Stimulated activated CD4-positive, alpha-beta T cell treated with anti-CD3 and anti-CD28 coated beads, Interleukin-4, amount 100 ng/mL, for 24 hours (primary cell): ENCODE measurements around the gene GRK4.
A peak's percentile ranks its signal among the peaks of the same experiment; 100 is the strongest.
"Not testable (repeated sequence)": the region's sequence is repeated elsewhere in the genome, so short reads cannot be mapped to it uniquely, and the experiment has no call there.

Experiments used
- DNase-seq: peaks from one replicate; pipeline ENCODE4 v3.0.0-alpha.2; 2020

Gene GRK4

GRCh38 chr4:2942532-2943363 lies 20.6 kb upstream of the GRK4 start:
- peak; percentile 26 for DNase-seq

GRCh38 chr4:2943364-2944090 lies 19.8 kb upstream of the GRK4 start:
- no peak for DNase-seq

GRCh38 chr4:2944091-2944482 lies 19.3 kb upstream of the GRK4 start:
- DNase-seq, result no peak

GRCh38 chr4:2944586-2945526 lies 18.5 kb upstream of the GRK4 start:
- no peak for DNase-seq

GRCh38 chr4:2945619-2946604 lies 17.5 kb upstream of the GRK4 start:
- not testable (repeated sequence) for DNase-seq

- no peak for DNase-seq
These were observed 16.4 kb upstream of the GRK4 start for GRCh38 chr4:2946812-2947600.

GRCh38 chr4:2947926-2948325 lies 15.4 kb upstream of the GRK4 start:
- DNase-seq, result no peak

- no peak for DNase-seq
These were observed 14.2 kb upstream of the GRK4 start for GRCh38 chr4:2948895-2949781.

- no peak for DNase-seq
These were observed 13.6 kb upstream of the GRK4 start for GRCh38 chr4:2949782-2950125.

- DNase-seq, result no peak
These were observed 13.0 kb upstream of the GRK4 start for GRCh38 chr4:2950221-2950989.

GRCh38 chr4:2953496-2953895 lies 9.9 kb upstream of the GRK4 start:
- no peak for DNase-seq

GRCh38 chr4:2954358-2955185 lies 8.8 kb upstream of the GRK4 start:
- DNase-seq, result peak; percentile 84

GRCh38 chr4:2955186-2956044 lies 8.0 kb upstream of the GRK4 start:
- not testable (repeated sequence) for DNase-seq

GRCh38 chr4:2958446-2958845 lies 4.9 kb upstream of the GRK4 start:
- no peak for DNase-seq

- not testable (repeated sequence) for DNase-seq
These were observed 2.9 kb upstream of the GRK4 start for GRCh38 chr4:2960450-2960849.

- DNase-seq, result no peak
These were observed 2.0 kb upstream of the GRK4 start for GRCh38 chr4:2961421-2961810.

- peak; percentile 73 for DNase-seq
These were observed 1.4 kb upstream of the GRK4 start for GRCh38 chr4:2961811-2962441.
